ENCODE results near the gene NYAP1. TPM values are rescaled to one million over a fixed set of nuclear protein-coding genes. Genes with fewer than 3 reads are reported as not detected.

NYAP1 gene
- total and polyA plus RNA-seq, 2 of the 8 experiments (the other 6 are each of a cell fraction or from before 2014, with no cell fraction given): 1.9 to 4.6 TPM

- POLR2A ChIA-PET (ENCODE audit: partially characterized antibody): interaction anchor here (0.7 to 1.3 kb wide), 4 partner anchors 8 to 113 kb away, joined by 3 to 6 read pairs (median 3); no protein-coding TSS in a partner anchor
- TF ChIP-seq CBX8 (IDR thresholded peaks at IDR 0.05; ENCODE audit: borderline replicate concordance, low read depth, low read length): no peak
Observed at GRCh38 chr7:100496509-100496908, 12.8 kb downstream of the NYAP1 start.

More at GRCh38 chr7:100496509-100496908, 12.8 kb downstream of the NYAP1 start:
- Histone ChIP-seq H3K14ac (ENCODE audit: insufficient read length) (no peak overlapping the region), H2BK12ac (ENCODE audit: low read depth, low read length) (no peak overlapping the region), H2BK20ac (ENCODE audit: low read length) (no peak overlapping the region), H3K4ac (replicated peaks; ENCODE audit: insufficient read length, low read depth, low read length) (no peak overlapping the region), H4K20me1 (replicated peaks in 1 of 2; ENCODE audit: control insufficient read depth in 1 of 2, insufficient read depth in 2 of 2, low read length in 2 of 2) (no peaks in the 10 kb centered on the region), H3K56ac (replicated peaks; ENCODE audit: insufficient read length, low read depth, low read length) (no peak overlapping the region), H4K91ac (replicated peaks; ENCODE audit: insufficient read length, low read length) (no peak overlapping the region), H3K4me2 (ENCODE audit: insufficient read depth in 1 of 2, low read depth in 2 of 2, low read length in 2 of 2) (no peak overlapping the region), H3K36me3 (ENCODE audit: control insufficient read depth in 2 of 4, insufficient read depth in 4 of 4, low read length in 3 of 4) (no peaks in the 10 kb centered on the region), H3K79me2 (ENCODE audit: control insufficient read depth in 1 of 2, insufficient read depth in 2 of 2, low read length in 2 of 2) (no peaks in the 10 kb centered on the region), H2AK5ac (ENCODE audit: low read depth, low read length) (no peak overlapping the region), H3K27ac (ENCODE audit: low read depth, low read length) (no peak overlapping the region), H4K8ac (ENCODE audit: extremely low read depth, insufficient read depth, low read length) (no peak overlapping the region), H3K4me1 (replicated peaks in 1 of 4; ENCODE audit: control insufficient read depth in 3 of 4, insufficient read depth in 4 of 4, low read length in 3 of 4) (peaks cover 0 to 6% (median 2%) of the 10 kb centered on the region in 4 experiments; a peak in 5 of 7 replicates), H2BK15ac (ENCODE audit: low read length) (no peak overlapping the region), H3K18ac (ENCODE audit: extremely low read depth, low read length) (no peak overlapping the region), H3K23me2 (ENCODE audit: low read depth, low read length) (peaks cover 7% of the 10 kb centered on the region; the same call in 1 of the 2 replicates), H4K5ac (ENCODE audit: insufficient read length, low read depth, low read length) (no peak overlapping the region), H3K79me1 (ENCODE audit: low read depth, low read length) (no peaks in the 10 kb centered on the region), H3K9ac (replicated peaks in 1 of 4; ENCODE audit: extremely low read depth in 1 of 4, low read depth in 3 of 4, low read length in 3 of 4) (no peak overlapping the region), H3K4me3 (ENCODE audit: extremely low read depth in 1 of 4, insufficient read depth in 2 of 4, low read depth in 3 of 4, low read length in 4 of 4) (no peak overlapping the region), H2AFZ (ENCODE audit: low read length) (no peak overlapping the region), H3K27me3 (replicated peaks in 1 of 4; ENCODE audit: control insufficient read depth in 3 of 4, extremely low read depth in 1 of 4, insufficient read depth in 3 of 4, low read length in 3 of 4) (peaks cover 0 to 4% (median 2%) of the 10 kb centered on the region in 4 experiments; a peak in 5 of 7 replicates), H2BK120ac (replicated peaks; ENCODE audit: low read depth, low read length) (no peak overlapping the region), H3K9me3 (ENCODE audit: insufficient read depth in 2 of 2, low read depth in 1 of 2, low read length in 1 of 2) (no peaks in the 10 kb centered on the region), H3K23ac (ENCODE audit: insufficient read length) (no peak overlapping the region), H2BK5ac (ENCODE audit: low read depth, low read length) (no peak overlapping the region)
- FAIRE-seq (no peak), DNase-seq (ENCODE audit: low read depth in 1 of 2, low spot score in 2 of 2) (no peak)
- CTCF ChIA-PET (ENCODE audit: partially characterized antibody): interaction anchor here (0.6 to 1.8 kb wide), 5 partner anchors 11 to 172 kb away, joined by 3 to 5 read pairs (median 4); no protein-coding TSS in a partner anchor
- 92% methylated on average over 6 of the region's 6 CpGs; no CpG with 5 or more reads in 1 of the 2 experiments for WGBS, 2 experiments (ENCODE audit: extremely low coverage in 1 of 2, insufficient coverage in 1 of 2, insufficient read length in 1 of 2, insufficient replicate concordance in 2 of 2, low coverage in 1 of 2, low lambda C conversion rate in 2 of 2, missing lambda C conversion rate in 1 of 2)

All from H1 (cell line).